K562 (cell line): ENCODE measurements around the gene C2CD5.

ENCODE experiments used
- BHLHE40 ChIP-seq: IDR thresholded peaks from 2 replicates; pipeline ENCODE4 v1.6.1; 2011; ENCODE audit warnings: low read length, improper control_type of control experiment
- SAP30 ChIP-seq: fragments of 200-600 bp; sonication (generic); IDR thresholded peaks from 2 replicates; pipeline ENCODE4 v1.6.1; 2012; ENCODE audit warnings: borderline replicate concordance, low read depth, mild to moderate bottlenecking, moderate library complexity, low read length, control low read depth, inconsistent platforms; ENCODE audit not compliant: insufficient read depth, poor library complexity, severe bottlenecking

GRCh38 chr12:22409377-22410164 is 134.8 kb downstream of the C2CD5 start:
- TF ChIP-seq BHLHE40: no peak
- TF ChIP-seq SAP30: no peak
